OCI-LY7 (cell line): Measurements from ENCODE around the gene SLC39A8. TPM values are rescaled to one million over a fixed set of nuclear protein-coding genes. Genes with fewer than 3 reads are reported as not detected.
A peak's percentile ranks its signal among the peaks of the same experiment; 100 is the strongest.

ENCODE experiments used
- BruUV-seq: library from RNA; stranded (reverse); fragments of 400-500 nt; replicated peaks from 2 replicates; lab custom pipeline; 2021; lab: Mats Ljungman, UMichigan
- CTCF ChIA-PET: fragments of 300-600 bp; sonication (Branson Sonifier 250); formaldehyde crosslinking; loops from one replicate; lab custom pipeline; 2022; ENCODE audit warnings: antibody characterized with exemption; ENCODE audit not compliant: unreplicated experiment; lab: Charles Lee
- POLR2A ChIA-PET: fragments of 300-600 bp; sonication (Branson Sonifier 250); formaldehyde crosslinking; loops from one replicate; lab custom pipeline; 2022; ENCODE audit warnings: antibody characterized with exemption; lab: Charles Lee
- DNase-seq: peaks from one replicate; pipeline ENCODE4 v3.0.0-alpha.2; 2015; ENCODE audit warnings: low spot score
- H2AFZ ChIP-seq: fragments of 200-600 bp; sonication (generic), shearing (Covaris generic); 2 replicates; pipeline ENCODE4 v1.6.1; 2014; ENCODE audit warnings: mild to moderate bottlenecking, antibody characterized with exemption, low read length, moderate library complexity
- H3K27ac ChIP-seq: fragments of 200-600 bp; sonication (generic); 2 replicates; pipeline ENCODE4 v1.5.1; 2014; ENCODE audit warnings: mixed run types, low read depth, mild to moderate bottlenecking, moderate library complexity, low read length, inconsistent platforms; ENCODE audit not compliant: poor library complexity, severe bottlenecking
- H3K36me3 ChIP-seq: fragments of 200-600 bp; sonication (generic); 2 replicates; pipeline ENCODE4 v1.6.1; 2014; ENCODE audit warnings: mild to moderate bottlenecking, antibody characterized with exemption, low read length, moderate library complexity, mixed read lengths; ENCODE audit not compliant: insufficient read depth
- H3K4me1 ChIP-seq: fragments of 200-600 bp; sonication (generic); 2 replicates; pipeline ENCODE4 v1.5.1; 2014; ENCODE audit warnings: mild to moderate bottlenecking, low read length; ENCODE audit not compliant: insufficient read depth, poor library complexity, severe bottlenecking
- H3K4me2 ChIP-seq: fragments of 200-600 bp; sonication (generic); 2 replicates; pipeline ENCODE4 v1.6.1; 2014; ENCODE audit warnings: mild to moderate bottlenecking, low read length
- H3K4me3 ChIP-seq: fragments of 200-600 bp; sonication (generic); 2 replicates; pipeline ENCODE4 v1.5.1; 2014; ENCODE audit warnings: mild to moderate bottlenecking, low read depth, low read length; ENCODE audit not compliant: poor library complexity, severe bottlenecking
- H3K79me2 ChIP-seq: fragments of 200-600 bp; sonication (generic); 2 replicates; pipeline ENCODE4 v1.6.1; 2016; ENCODE audit warnings: low read depth, mild to moderate bottlenecking, low read length, moderate library complexity, mixed read lengths; ENCODE audit not compliant: insufficient read depth
- H3K9me2 ChIP-seq: fragments of 200-600 bp; sonication (generic); 2 replicates; pipeline ENCODE4 v1.6.1; 2016; ENCODE audit warnings: mild to moderate bottlenecking, low read length, mixed read lengths; ENCODE audit not compliant: insufficient read depth
- H3K9me3 ChIP-seq: fragments of 200-600 bp; sonication (generic); 2 replicates; pipeline ENCODE4 v1.6.1; 2014; ENCODE audit warnings: mild to moderate bottlenecking, mixed run types, low read length, mixed read lengths
- H4K20me1 ChIP-seq: fragments of 200-600 bp; sonication (generic); 2 replicates; pipeline ENCODE4 v1.6.1; 2014; ENCODE audit warnings: mild to moderate bottlenecking, antibody characterized with exemption, low read length, moderate library complexity, mixed read lengths; ENCODE audit not compliant: insufficient read depth
- CTCF ChIP-seq: fragments of 200-600 bp; sonication (generic); conservative IDR thresholded peaks from 2 replicates; pipeline ENCODE4 v1.5.1; 2014; ENCODE audit warnings: mild to moderate bottlenecking, antibody characterized with exemption, low read length, moderate library complexity, mixed read lengths
- EZH2phosphoT487 ChIP-seq: fragments of 200-600 bp; sonication (generic); IDR thresholded peaks from 2 replicates; pipeline ENCODE4 v1.6.1; 2018; ENCODE audit warnings: low read depth, borderline replicate concordance, mild to moderate bottlenecking, mixed run types, antibody characterized with exemption, low read length, moderate library complexity, mixed read lengths
- intact Hi-C: fragments of 100-400 bp; cut with micrococcal nuclease; formaldehyde crosslinking; loops from one replicate; pipeline ENCODE4 v1.10.0; 2022; ENCODE audit not compliant: unreplicated experiment
- total RNA-seq, 2 experiments: library from RNA; depleted of rRNA in 1 of 2; stranded (reverse); fragments of >200 nt in 1 of 2; shearing (Covaris generic) in 1 of 2; gene quantifications; 2 replicates each; pipeline ENCODE4 v1.2.3, GENCODE V29; 2014 to 2022

The SLC39A8 gene
- total RNA-seq, 2 experiments from 2014 or later: 35.4 to 57.0 TPM

- Histone ChIP-seq H3K79me2 (peaks cover 23% of the 10 kb centered on the region; the same call in 1 of the 2 replicates), H3K4me3 (no peak overlapping the region), H4K20me1 (peaks cover 9% of the 10 kb centered on the region), H3K9me2 (no peaks in the 10 kb centered on the region), H3K4me2 (no peak overlapping the region), H3K27ac (no peak overlapping the region), H3K36me3 (peaks cover 13% of the 10 kb centered on the region), H3K9me3 (no peaks in the 10 kb centered on the region), H3K4me1 (peaks cover 21% of the 10 kb centered on the region), H2AFZ (no peak overlapping the region)
- POLR2A ChIA-PET: interaction anchor here (1.2 kb wide), 1 partner anchor 13 kb away, joined by 3 read pairs; no protein-coding TSS in a partner anchor
- no TSS peak for BruUV-seq
- intact Hi-C loops: no loop called here
- no peak for DNase-seq
- CTCF ChIA-PET: interaction anchor here (0.6 to 0.7 kb wide), 2 partner anchors 9 to 18 kb away, joined by 3 read pairs; no protein-coding TSS in a partner anchor
- TF ChIP-seq CTCF (no peak), EZH2phosphoT487 (no peak)
These were observed 27.8 kb downstream of the SLC39A8 start for GRCh38 chr4:102317459-102317858.

- Histone ChIP-seq H3K4me1 (peaks cover 15% of the 10 kb centered on the region), H3K36me3 (peaks cover 13% of the 10 kb centered on the region), H3K27ac (no peak overlapping the region), H2AFZ (no peak overlapping the region), H3K9me2 (no peaks in the 10 kb centered on the region), H4K20me1 (peaks cover 3% of the 10 kb centered on the region), H3K79me2 (peaks cover 23% of the 10 kb centered on the region; the same call in 1 of the 2 replicates), H3K9me3 (no peaks in the 10 kb centered on the region), H3K4me3 (no peak overlapping the region), H3K4me2 (0 out of 2 replicates have a peak overlapping the region, but pooled peaks have one; percentile 6)
- POLR2A ChIA-PET: interaction anchor here (0.6 to 1.2 kb wide), 2 partner anchors 25 to 792 kb away, joined by 3 read pairs; no protein-coding TSS in a partner anchor
- peak; percentile 45 for DNase-seq
- CTCF ChIA-PET: no interaction called here
- TF ChIP-seq CTCF (no peak), EZH2phosphoT487 (no peak)
- intact Hi-C loops: no loop called here
- BruUV-seq: no TSS peak
These were observed 28.7 kb downstream of the SLC39A8 start for GRCh38 chr4:102316585-102316984.

- Histone ChIP-seq H3K79me2 (peaks cover 23% of the 10 kb centered on the region; the same call in 1 of the 2 replicates), H3K4me2 (no peak overlapping the region)
- no TSS peak for BruUV-seq
These were observed 29.8 kb downstream of the SLC39A8 start for GRCh38 chr4:102315532-102315931.

More at GRCh38 chr4:102315532-102315931, 29.8 kb downstream of the SLC39A8 start:
- Histone ChIP-seq H2AFZ (no peak overlapping the region), H3K9me3 (no peaks in the 10 kb centered on the region), H3K4me1 (peaks cover 9% of the 10 kb centered on the region), H3K27ac (no peak overlapping the region), H3K36me3 (peaks cover 14% of the 10 kb centered on the region), H3K9me2 (no peaks in the 10 kb centered on the region), H4K20me1 (no peaks in the 10 kb centered on the region), H3K4me3 (no peak overlapping the region)
- POLR2A ChIA-PET: interaction anchor here (0.6 to 1.2 kb wide), 5 partner anchors 14 to 56 kb away, joined by 3 to 4 read pairs (median 3); no protein-coding TSS in a partner anchor
- TF ChIP-seq CTCF: no peak
- no peak for TF ChIP-seq EZH2phosphoT487
- intact Hi-C loops: no loop called here
- DNase-seq: no peak
- CTCF ChIA-PET: no interaction called here
